Measurements from ENCODE around the gene XPO4.

- TF ChIP-seq CTCF (IDR thresholded peaks at IDR 0.05; ENCODE audit: extremely low read depth in 1 of 2, insufficient read depth in 1 of 2, low read depth in 1 of 2, low read length in 2 of 2) (no peak), POLR2AphosphoS5 (IDR thresholded peaks at IDR 0.05; ENCODE audit: insufficient read depth, low read depth, low read length) (no peak)
Measured at GRCh38 chr13:20780317-20780716, 122.2 kb downstream of the XPO4 start.

Measured in endothelial cell of umbilical vein (primary cell).